CD4-positive, CD25-positive, alpha-beta regulatory T cell (primary cell): Measurements from ENCODE around the gene ACTR5. TPM values are rescaled to one million over a fixed set of nuclear protein-coding genes. Genes with fewer than 3 reads are reported as not detected.

Experiments used
- ATAC-seq, 2 donors: fragments of 150-1000 bp; cut with Tn5 transposase; one replicate each; pipeline ENCODE4 v1.10.0; 2021; ENCODE audit warnings: low read depth in 2 of 2, moderate number of reproducible peaks in 2 of 2, moderate library complexity in 1 of 2
- DNase-seq, 3 donors: peaks; one replicate each; pipeline versions ENCODE4 v3.0.0 to v3.0.0-alpha.2; 2012 to 2022; ENCODE audit warnings: mixed read lengths in 1 of 3
- H3K27ac ChIP-seq: one replicate; pipeline ENCODE4 v1.7.0; 2013; ENCODE audit warnings: mild to moderate bottlenecking, low read length; ENCODE audit not compliant: insufficient read depth, poor library complexity, severe bottlenecking
- H3K27me3 ChIP-seq: one replicate; pipeline ENCODE4 v1.7.0; 2013; ENCODE audit warnings: low read length; ENCODE audit not compliant: control insufficient read depth, insufficient read depth
- H3K36me3 ChIP-seq: one replicate; pipeline ENCODE4 v1.7.0; 2013; ENCODE audit warnings: mild to moderate bottlenecking, low read length, moderate library complexity; ENCODE audit not compliant: control insufficient read depth, insufficient read depth
- H3K4me1 ChIP-seq: 2 replicates; pipeline ENCODE4 v1.7.0; 2013; ENCODE audit warnings: mild to moderate bottlenecking, low read length; ENCODE audit not compliant: insufficient read depth, control insufficient read depth, poor library complexity, severe bottlenecking
- H3K4me3 ChIP-seq: one replicate; pipeline ENCODE4 v1.7.0; 2013; ENCODE audit warnings: low read depth, mild to moderate bottlenecking, low read length, moderate library complexity
- H3K9me3 ChIP-seq, 2 experiments: 1 replicate in 1 of 2; 2 replicates in 1 of 2; pipeline ENCODE4 v1.7.0; 2013; ENCODE audit warnings: low read length in 2 of 2, mild to moderate bottlenecking in 1 of 2, moderate library complexity in 1 of 2; ENCODE audit not compliant: control insufficient read depth in 2 of 2
- H3K27ac Mint-ChIP-seq, 3 donors: one replicate each; pipeline ENCODE4 v1.8.0; 2020 to 2022; ENCODE audit warnings: mild to moderate bottlenecking in 3 of 3, mixed read lengths in 3 of 3, moderate library complexity in 2 of 3
- H3K27me3 Mint-ChIP-seq: one replicate; pipeline ENCODE4 v1.8.0; 2022; ENCODE audit warnings: mild to moderate bottlenecking, mixed read lengths
- H3K36me3 Mint-ChIP-seq: one replicate; pipeline ENCODE4 v1.8.0; 2020; ENCODE audit warnings: mixed read lengths
- H3K4me1 Mint-ChIP-seq, 4 donors: one replicate each; pipeline ENCODE4 v1.8.0; 2020 to 2022; ENCODE audit warnings: mixed read lengths in 4 of 4, mild to moderate bottlenecking in 1 of 4
- H3K4me3 Mint-ChIP-seq, 4 donors: one replicate each; pipeline ENCODE4 v1.8.0; 2020 to 2022; ENCODE audit warnings: mild to moderate bottlenecking in 4 of 4, mixed read lengths in 4 of 4, moderate library complexity in 3 of 4
- H3K9me3 Mint-ChIP-seq, 7 donors: one replicate each; pipeline ENCODE4 v1.8.0; 2020 to 2022; ENCODE audit warnings: mixed read lengths in 7 of 7, mild to moderate bottlenecking in 3 of 7, moderate library complexity in 2 of 7
- polyA plus RNA-seq, 4 donors: library from polyadenylated mRNA; unstranded; fragments of 300-500 nt; fragmentation: Illumina TruSeq; gene quantifications; one replicate each; pipeline ENCODE4 v1.2.3, GENCODE V29; 2021
- total RNA-seq: library from RNA; stranded (reverse); gene quantifications from one replicate; pipeline ENCODE4 v1.2.3, GENCODE V29; 2022

Gene ACTR5
- total and polyA plus RNA-seq, 5 donors from 2014 or later, result 6.1 to 14.5 (median 10.7) TPM

DNA sequence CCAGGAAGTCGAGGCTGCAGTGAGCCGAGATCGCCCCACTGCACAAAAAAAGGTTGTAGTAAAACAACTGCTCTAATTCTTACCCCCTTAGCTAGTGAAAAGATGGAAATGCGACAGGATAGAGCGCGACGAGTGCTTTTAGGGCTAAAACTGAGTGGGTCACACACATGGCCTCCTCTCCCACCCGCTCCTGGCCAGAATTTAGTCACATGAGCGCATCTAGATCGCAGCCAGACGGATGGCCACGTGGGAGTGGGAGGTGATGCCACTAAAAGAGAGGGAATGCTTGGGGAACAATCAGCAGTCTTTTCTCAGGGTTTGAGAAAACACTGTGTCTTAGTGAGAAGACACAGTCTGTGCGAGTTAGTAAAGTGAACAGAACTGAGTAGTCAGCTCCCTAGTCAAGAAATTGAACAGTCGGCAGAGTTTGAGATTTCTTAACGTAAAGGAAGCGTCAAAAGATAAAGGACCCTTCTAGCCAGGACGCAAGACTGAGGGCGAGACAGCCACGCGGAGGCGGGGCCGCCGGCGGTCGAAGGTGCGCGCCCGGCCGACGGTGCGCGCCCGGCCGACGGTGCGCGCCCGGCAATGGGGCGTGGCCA, 664 bp upstream of the ACTR5 start:
- peak overlapping the region; percentile 98 to 100 (median 99) for H3K27ac Mint-ChIP-seq
- peak overlapping the region; percentile 90 for H3K27ac ChIP-seq
- ATAC-seq, result no peak

DNA sequence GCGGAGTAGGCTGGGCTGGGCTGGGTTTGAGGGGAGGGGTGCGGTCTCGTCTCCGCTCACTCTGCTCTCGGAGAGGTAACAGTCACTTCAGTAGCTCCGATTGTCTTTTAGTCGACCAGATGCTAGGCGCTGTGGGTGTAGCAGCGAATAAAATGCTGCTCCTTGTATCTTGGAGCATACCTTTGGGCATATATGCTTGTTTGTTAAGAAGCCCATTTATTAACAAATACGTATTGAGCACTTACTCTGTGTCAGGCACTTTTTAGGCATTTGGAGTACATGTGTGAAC, 545 bp downstream of the ACTR5 start:
- DNase-seq (peak in 1 of 3 donors; percentile 72), ATAC-seq (peak; percentile 29 to 32)
- Mint-ChIP-seq H3K4me1 (peaks cover 6 to 28% (median 23%) of the 10 kb centered on the region in 4 donors), H3K27me3 (peaks cover 4% of the 10 kb centered on the region), H3K4me3 (peak overlapping the region; percentile 83 to 95 (median 94)), H3K36me3 (peaks cover 8% of the 10 kb centered on the region), H3K27ac (peak overlapping the region; percentile 82 to 92 (median 86)), H3K9me3 (no peaks in the 10 kb centered on the region)
- peaks cover 27% of the 10 kb centered on the region for H3K36me3 ChIP-seq
- peaks cover 16% of the 10 kb centered on the region for H3K4me1 ChIP-seq
- H3K4me3 ChIP-seq, result peak overlapping the region; percentile 94
- H3K27me3 ChIP-seq, result no peaks in the 10 kb centered on the region
- no peaks in the 10 kb centered on the region for H3K9me3 ChIP-seq
- H3K27ac ChIP-seq, result peak overlapping the region; percentile 90

More for the DNA sequence above, 664 bp upstream of the ACTR5 start:
- no peaks in the 10 kb centered on the region for H3K9me3 Mint-ChIP-seq
- Histone ChIP-seq H3K27me3 (peaks cover under 1% of the 10 kb centered on the region), H3K4me1 (peaks cover 16% of the 10 kb centered on the region), H3K4me3 (peak overlapping the region; percentile 71), H3K36me3 (peaks cover 17% of the 10 kb centered on the region), H3K9me3 (no peaks in the 10 kb centered on the region)
- peak overlapping the region; percentile 93 to 99 (median 98) for H3K4me3 Mint-ChIP-seq
- peaks cover 7% of the 10 kb centered on the region for H3K36me3 Mint-ChIP-seq
- peaks cover 10% of the 10 kb centered on the region for H3K27me3 Mint-ChIP-seq
- H3K4me1 Mint-ChIP-seq, result peaks cover 6 to 28% (median 23%) of the 10 kb centered on the region in 4 donors
- no peak for DNase-seq

DNA sequence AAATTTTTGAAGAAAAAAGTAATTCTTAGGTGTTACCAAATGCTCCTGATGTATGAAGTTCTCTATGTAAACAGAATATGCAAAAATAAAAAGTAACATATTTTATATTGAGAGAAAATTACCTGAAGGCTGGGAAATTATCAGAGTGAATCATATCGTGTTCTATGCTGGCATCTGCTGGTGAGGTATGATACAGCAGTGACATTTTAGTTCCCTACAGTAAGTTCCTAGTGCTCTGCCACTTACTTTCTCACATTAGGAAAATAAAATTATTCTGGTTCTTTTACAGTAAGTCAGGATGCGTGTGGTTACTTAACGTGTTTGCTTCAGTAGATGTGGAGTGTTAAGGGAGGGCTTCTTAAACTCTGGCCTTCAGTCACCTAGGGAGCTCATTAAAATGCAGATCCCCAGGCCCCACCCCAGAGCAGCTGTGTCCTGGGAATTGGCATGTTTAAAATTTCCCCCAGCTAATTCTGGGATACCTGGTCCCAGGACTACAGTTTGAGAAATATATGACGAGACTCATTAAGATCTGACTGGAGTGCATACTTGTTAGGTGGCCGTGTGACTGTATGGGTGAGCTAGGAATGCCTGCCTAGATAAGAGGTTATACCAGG, 3.2 kb downstream of the ACTR5 start:
- Mint-ChIP-seq H3K9me3 (no peaks in the 10 kb centered on the region), H3K4me1 (peaks cover 6 to 31% (median 24%) of the 10 kb centered on the region in 4 donors), H3K4me3 (peak overlapping the region in 2 of 4 donors; percentile 40 to 53), H3K36me3 (peaks cover 22% of the 10 kb centered on the region), H3K27ac (no peak overlapping the region), H3K27me3 (peaks cover 4% of the 10 kb centered on the region)
- Histone ChIP-seq H3K4me1 (peaks cover 16% of the 10 kb centered on the region), H3K9me3 (no peaks in the 10 kb centered on the region), H3K27ac (no peak overlapping the region), H3K27me3 (no peaks in the 10 kb centered on the region), H3K36me3 (peaks cover 49% of the 10 kb centered on the region), H3K4me3 (no peak overlapping the region)
- DNase-seq (peak; percentile 10 to 68 (median 57)), ATAC-seq (no peak)

DNA sequence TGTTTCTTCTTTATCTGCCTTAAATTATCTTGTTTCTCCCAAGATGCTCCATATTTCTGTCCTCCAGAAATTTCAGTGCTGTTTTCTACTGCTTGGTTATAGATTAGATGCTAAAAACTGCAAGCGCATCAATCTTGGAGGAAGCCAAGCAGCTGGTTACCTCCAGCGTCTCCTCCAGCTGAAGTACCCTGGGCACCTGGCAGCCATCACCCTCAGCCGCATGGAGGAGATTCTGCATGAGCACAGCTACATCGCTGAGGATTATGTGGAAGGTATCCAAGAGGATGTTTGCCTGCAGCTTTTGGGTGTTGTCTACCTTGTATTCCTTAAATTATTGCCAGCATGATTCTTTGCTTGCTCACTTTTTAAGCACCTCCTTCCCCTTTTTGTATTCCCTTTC, 3.8 kb downstream of the ACTR5 start:
- Mint-ChIP-seq H3K9me3 (no peaks in the 10 kb centered on the region), H3K4me3 (no peak overlapping the region), H3K36me3 (peaks cover 23% of the 10 kb centered on the region)

DNA sequence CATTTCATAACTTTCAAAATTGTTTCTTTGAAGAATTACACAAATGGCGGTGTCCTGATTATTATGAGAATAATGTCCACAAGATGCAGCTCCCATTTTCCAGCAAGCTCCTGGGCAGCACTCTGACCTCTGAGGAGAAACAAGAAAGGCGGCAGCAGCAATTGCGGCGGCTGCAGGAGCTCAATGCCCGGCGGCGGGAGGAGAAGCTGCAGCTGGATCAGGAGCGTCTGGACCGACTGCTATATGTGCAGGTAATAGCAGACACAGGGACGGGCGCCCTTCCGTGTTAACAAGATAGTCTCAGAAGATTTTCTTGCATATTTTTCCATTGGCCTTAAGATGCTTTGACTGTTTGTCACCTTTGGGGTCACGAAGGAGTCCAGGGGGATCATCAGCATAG, 6.7 kb downstream of the ACTR5 start:
- no peak for DNase-seq
- ATAC-seq, result no peak
- H3K27me3 ChIP-seq, result no peaks in the 10 kb centered on the region
- Mint-ChIP-seq H3K9me3 (no peaks in the 10 kb centered on the region), H3K4me3 (no peak overlapping the region), H3K27me3 (no peaks in the 10 kb centered on the region), H3K4me1 (peaks cover 6 to 13% (median 11%) of the 10 kb centered on the region in 4 donors), H3K27ac (no peak overlapping the region), H3K36me3 (peaks cover 36% of the 10 kb centered on the region)
- no peaks in the 10 kb centered on the region for H3K9me3 ChIP-seq
- H3K4me1 ChIP-seq, result no peaks in the 10 kb centered on the region
- H3K27ac ChIP-seq, result no peak overlapping the region
- H3K36me3 ChIP-seq, result peaks cover 80% of the 10 kb centered on the region
- no peak overlapping the region for H3K4me3 ChIP-seq

More for the DNA sequence above, 3.8 kb downstream of the ACTR5 start:
- peaks cover 16% of the 10 kb centered on the region for H3K4me1 ChIP-seq
- Mint-ChIP-seq H3K4me1 (peaks cover 6 to 31% (median 24%) of the 10 kb centered on the region in 4 donors), H3K27ac (no peak overlapping the region), H3K27me3 (peaks cover 4% of the 10 kb centered on the region)
- no peaks in the 10 kb centered on the region for H3K9me3 ChIP-seq
- no peak for ATAC-seq
- no peak overlapping the region for H3K4me3 ChIP-seq
- no peaks in the 10 kb centered on the region for H3K27me3 ChIP-seq
- peaks cover 54% of the 10 kb centered on the region for H3K36me3 ChIP-seq
- no peak for DNase-seq
- no peak overlapping the region for H3K27ac ChIP-seq

DNA sequence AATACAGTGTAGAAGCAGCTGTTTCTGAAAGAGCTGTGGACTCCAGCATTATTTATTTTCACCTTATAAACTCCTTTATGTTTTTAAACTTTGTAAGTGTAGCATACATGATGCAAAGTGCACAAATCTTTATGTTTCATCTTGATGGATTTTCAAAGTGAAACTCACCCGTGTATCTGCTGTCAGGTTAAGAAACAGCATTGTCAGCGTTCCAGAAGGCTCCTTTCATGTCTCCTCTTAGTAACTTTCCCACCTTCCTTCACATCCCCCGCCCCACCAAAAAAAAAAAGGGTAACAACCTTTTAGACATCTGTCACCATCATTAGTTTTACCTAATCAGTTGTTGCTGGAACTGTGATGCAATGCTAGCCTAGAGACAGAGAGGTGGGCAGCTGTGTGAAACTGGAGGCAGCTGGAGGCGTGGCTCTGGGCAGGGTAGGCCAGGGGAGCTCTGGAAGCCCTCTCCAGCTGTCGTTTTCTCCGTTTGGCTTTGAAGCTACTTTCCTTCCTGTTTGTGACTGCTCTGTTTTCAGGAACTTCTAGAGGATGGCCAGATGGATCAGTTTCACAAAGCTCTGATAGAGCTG, 7.2 kb downstream of the ACTR5 start:
- Histone ChIP-seq H3K27ac (no peak overlapping the region), H3K4me1 (no peaks in the 10 kb centered on the region)
- peaks cover 37% of the 10 kb centered on the region for H3K36me3 Mint-ChIP-seq

DNA sequence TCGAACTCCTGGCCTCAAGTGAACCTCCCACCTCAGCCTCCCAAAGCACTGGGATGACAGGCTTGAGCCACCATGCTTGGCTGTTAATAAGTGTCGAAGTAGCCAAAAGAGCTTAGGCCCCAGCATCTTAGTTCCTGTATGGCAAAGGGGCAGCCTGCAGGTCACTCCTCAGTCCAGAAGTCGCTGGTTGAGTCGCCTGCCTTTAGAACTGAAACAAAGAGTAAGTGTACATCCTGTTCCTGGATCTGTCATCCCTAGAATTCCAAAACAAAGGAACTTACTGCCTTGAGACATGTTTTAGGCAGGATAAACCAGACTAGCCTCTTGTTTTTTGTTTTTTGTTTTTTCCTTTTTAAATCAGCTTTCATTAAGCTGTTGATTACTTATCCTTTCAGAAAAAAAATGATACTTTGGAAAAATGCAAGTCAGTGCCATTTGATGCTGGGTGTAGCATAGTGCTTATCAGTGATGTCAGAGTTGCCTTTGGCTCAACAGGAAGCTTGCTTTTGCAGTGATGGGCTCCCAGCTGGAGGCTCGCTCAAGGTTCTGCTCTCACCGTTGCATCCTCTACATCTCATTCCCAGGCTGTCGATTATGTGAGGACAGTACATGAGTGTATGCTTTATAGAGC, 9.0 kb downstream of the ACTR5 start:
- H3K27ac Mint-ChIP-seq, result no peak overlapping the region
- no peak overlapping the region for H3K4me3 Mint-ChIP-seq
- Histone ChIP-seq H3K9me3 (no peaks in the 10 kb centered on the region), H3K4me1 (no peaks in the 10 kb centered on the region), H3K36me3 (peaks cover 90% of the 10 kb centered on the region), H3K27ac (no peak overlapping the region), H3K4me3 (no peak overlapping the region), H3K27me3 (no peaks in the 10 kb centered on the region)
- H3K36me3 Mint-ChIP-seq, result peaks cover 51% of the 10 kb centered on the region
- peaks cover 0 to 4% (median 2%) of the 10 kb centered on the region in 4 donors for H3K4me1 Mint-ChIP-seq
- DNase-seq (no peak), ATAC-seq (no peak)
- H3K9me3 Mint-ChIP-seq, result no peaks in the 10 kb centered on the region
- no peaks in the 10 kb centered on the region for H3K27me3 Mint-ChIP-seq

More for the DNA sequence above, 7.2 kb downstream of the ACTR5 start:
- Mint-ChIP-seq H3K27ac (no peak overlapping the region), H3K9me3 (no peaks in the 10 kb centered on the region), H3K4me1 (peaks cover 6 to 13% (median 7%) of the 10 kb centered on the region in 4 donors), H3K27me3 (no peaks in the 10 kb centered on the region), H3K4me3 (no peak overlapping the region)
- H3K36me3 ChIP-seq, result peaks cover 82% of the 10 kb centered on the region
- DNase-seq, result no peak
- H3K9me3 ChIP-seq, result no peaks in the 10 kb centered on the region
- no peak for ATAC-seq
- H3K4me3 ChIP-seq, result no peak overlapping the region
- no peaks in the 10 kb centered on the region for H3K27me3 ChIP-seq
